SU-DHL-6 (cell line): ENCODE results near the gene EFCAB6.

Experiments used
- EZH2phosphoT487 ChIP-seq: fragments of 200-600 bp; sonication (generic), shearing (Covaris generic); conservative IDR thresholded peaks from 2 replicates; pipeline ENCODE4 v1.6.1; 2018; ENCODE audit warnings: mild to moderate bottlenecking, antibody characterized with exemption, low read length, moderate library complexity, mixed read lengths
- TF ChIP-seq, protein P1 (sequence below): fragments of 200-600 bp; sonication (generic); IDR thresholded peaks from one replicate; pipeline ENCODE4 v1.5.1; 2017; ENCODE audit warnings: antibody characterized with exemption, mild to moderate bottlenecking, low read length, moderate library complexity; ENCODE audit not compliant: insufficient read depth, poor library complexity, severe bottlenecking

DNA sequence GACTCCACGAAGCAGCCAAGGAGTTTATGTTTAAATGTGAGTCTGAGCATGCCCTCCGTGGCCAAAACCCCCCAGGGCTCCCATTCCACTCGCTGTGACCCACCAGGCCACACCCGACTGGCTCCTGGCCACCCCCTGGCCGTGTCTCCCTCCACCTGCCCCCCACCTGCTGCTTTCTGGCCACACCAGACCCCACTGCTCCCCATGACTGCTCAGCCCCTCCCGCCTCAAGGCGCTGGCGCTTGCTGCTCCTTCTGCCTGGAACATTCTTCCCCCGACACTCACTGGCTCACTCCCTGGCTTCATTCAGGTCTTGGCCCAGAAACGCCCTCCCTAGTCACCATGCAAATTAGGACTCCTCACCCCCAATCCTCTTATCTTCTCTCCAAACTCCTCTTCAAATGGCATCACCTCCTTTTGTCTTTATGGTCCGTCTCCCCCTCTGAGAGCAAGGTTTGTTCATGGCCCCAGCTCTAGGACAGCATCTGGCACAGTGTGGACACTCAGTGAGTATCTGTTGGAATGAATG, 72.2 kb downstream of the EFCAB6 start:
- TF ChIP-seq, protein P1, sequence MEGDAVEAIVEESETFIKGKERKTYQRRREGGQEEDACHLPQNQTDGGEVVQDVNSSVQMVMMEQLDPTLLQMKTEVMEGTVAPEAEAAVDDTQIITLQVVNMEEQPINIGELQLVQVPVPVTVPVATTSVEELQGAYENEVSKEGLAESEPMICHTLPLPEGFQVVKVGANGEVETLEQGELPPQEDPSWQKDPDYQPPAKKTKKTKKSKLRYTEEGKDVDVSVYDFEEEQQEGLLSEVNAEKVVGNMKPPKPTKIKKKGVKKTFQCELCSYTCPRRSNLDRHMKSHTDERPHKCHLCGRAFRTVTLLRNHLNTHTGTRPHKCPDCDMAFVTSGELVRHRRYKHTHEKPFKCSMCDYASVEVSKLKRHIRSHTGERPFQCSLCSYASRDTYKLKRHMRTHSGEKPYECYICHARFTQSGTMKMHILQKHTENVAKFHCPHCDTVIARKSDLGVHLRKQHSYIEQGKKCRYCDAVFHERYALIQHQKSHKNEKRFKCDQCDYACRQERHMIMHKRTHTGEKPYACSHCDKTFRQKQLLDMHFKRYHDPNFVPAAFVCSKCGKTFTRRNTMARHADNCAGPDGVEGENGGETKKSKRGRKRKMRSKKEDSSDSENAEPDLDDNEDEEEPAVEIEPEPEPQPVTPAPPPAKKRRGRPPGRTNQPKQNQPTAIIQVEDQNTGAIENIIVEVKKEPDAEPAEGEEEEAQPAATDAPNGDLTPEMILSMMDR: no peak
- no peak for TF ChIP-seq EZH2phosphoT487
